HG03103 (cell line): ENCODE measurements around the gene WNK1.
"Not testable (repeated sequence)": the region's sequence is repeated elsewhere in the genome, so short reads cannot be mapped to it uniquely, and the experiment has no call there.

ENCODE experiments used
- ATAC-seq: cut with Tn5 transposase; IDR thresholded peaks from one replicate; pipeline ENCODE4 v1.9.1; 2021; ENCODE audit warnings: low read depth; ENCODE audit not compliant: unreplicated experiment

WNK1 gene

DNA sequence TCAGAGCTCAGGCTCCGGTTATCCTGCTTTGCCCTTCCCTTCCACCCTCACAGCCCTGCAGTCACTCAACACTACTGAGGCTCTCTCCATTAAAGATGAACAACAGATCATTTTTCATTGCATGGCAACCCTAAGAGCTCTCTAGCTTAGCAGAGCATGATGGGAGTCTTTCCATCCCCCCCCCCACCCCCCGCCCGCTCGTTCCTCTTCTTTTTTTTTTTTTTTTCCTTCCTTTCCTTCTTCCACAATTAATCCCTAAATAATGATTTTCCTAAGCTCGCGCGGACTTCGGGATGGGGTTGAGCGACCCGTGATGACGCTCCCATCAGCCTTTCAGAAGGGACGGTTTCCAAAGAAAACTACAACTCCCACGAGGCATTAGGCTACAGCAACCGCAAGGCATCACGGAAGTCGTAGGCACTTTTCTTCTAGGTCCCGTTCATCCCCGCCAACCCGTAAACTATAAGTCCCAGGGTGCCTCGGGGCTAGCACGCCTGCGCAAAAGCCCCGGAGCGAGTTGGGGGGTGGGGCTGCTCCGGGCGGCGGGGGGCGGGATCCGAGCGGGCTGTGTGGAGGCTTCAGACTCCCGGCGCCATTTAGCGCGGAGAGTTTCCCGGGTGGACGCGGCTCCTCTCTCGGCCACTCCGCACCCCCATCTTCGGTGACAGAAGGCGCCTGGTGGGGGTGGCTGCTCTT, at the start of gene WNK1:
Gene WNK1 (plus strand): TSS at position 581 of the 696 bp plus-strand sequence. CDS start 987 bp downstream, outside the sequence.
- peak; percentile 45 for ATAC-seq

DNA sequence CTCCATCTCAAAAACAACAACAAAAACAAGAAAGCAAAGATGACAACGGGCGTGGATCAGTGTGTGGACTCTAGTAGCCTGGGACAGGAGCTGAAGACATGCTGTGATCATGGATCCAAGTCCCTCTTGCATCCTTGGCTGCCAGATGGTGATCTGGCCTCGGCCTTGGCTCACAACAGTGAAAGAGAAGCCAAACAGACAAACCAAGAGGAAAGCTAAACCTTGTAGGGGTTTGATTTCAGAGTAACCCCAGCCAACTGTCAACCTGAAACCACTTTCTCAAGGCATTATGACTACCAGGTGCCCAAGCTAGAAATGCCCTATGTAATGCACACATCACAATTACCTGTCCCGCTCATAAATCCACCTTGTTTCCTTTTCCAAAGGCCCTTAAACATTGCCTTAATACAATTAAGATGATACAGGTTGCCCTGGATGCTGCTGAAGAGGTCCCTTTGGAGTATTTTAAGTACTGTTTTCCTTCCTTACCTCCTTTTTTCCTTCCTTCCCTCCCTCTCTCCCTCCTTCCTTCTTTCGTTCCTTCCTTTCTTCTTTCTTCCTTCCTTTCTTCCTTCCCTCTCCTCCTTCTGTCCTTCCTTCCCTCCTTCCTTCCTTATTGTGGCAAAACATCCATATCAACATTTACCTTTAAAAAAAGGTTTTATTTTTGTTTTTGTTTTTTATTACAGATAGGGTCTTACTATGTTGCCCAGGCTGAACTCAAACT, 47.7 kb upstream of the WNK1 start:
- ATAC-seq: no peak

DNA sequence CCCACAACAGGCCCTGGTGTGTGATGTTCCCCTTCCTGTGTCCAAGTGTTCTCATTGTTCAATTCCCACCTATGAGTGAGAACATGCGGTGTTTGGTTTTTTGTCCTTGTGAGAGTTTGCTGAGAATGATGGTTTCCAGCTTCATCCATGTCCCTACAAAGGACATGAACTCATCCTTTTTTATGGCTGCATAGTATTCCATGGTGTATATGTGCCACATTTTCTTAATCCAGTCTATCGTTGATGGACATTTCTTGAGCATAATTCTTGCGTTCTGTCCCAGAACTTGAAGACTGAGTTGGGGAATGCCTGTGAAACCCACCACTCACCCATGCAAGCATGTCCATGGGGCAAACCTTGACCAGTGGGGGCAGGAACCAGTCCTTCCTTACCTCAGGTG, 44.3 kb upstream of the WNK1 start:
- ATAC-seq: not testable (repeated sequence)

DNA sequence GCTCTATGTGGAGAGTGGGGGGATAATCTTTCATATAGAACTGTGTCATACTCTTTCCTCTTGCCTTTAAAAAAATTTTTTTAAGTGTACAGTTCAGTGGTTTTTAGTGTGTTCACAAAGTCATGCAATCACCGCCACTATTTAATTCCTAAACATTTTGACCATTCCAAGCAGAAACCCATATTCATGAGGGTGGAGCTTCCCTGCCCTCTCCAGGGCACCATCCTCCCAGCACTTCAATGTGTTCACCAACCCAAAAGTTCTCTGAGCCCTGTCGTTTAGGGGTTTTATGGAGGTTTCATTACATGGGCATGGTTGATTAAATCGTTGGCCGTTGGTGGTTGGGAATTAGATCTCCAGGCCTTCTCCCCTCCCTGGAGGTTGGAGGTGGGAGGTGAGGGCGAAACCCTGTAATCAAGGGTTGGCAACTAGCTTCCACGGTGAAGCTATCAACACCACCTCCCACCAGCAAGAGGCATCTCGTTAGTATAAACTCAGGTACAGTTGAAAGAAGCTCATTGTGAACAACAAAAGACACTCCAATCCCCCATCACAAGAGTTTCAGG, 42.8 kb upstream of the WNK1 start:
- ATAC-seq: no peak

GRCh38 chr12:712172-712863, 40.1 kb upstream of the WNK1 start:
- no peak for ATAC-seq

DNA sequence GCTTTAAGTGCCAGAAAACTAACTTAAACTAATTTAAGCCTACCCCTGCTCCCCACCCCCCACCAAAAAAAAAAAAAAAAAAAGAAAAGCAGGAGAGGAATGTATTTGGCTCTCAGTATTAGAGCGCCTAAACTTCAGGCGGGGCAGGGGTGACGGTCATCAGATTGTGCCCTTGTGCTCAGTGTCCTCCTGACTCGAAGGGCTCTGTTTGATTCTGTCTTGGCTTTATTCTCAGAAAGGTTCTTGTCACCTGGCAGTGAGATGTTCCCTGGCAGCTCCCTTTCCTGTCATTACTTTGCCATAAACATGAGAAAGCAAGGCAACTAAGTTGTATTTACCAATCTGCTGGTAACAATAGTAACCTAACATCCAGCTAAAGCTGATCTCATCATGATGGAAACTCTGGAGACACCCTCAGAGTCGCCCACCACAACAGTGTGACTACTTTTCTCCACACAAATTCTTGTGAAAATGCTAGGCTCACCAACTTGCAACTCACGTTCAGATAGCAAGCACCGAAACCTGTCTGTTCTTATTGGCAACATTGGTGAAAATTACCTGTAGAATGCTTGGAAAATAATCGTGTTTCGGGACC, 39.0 kb upstream of the WNK1 start:
- ATAC-seq: no peak

DNA sequence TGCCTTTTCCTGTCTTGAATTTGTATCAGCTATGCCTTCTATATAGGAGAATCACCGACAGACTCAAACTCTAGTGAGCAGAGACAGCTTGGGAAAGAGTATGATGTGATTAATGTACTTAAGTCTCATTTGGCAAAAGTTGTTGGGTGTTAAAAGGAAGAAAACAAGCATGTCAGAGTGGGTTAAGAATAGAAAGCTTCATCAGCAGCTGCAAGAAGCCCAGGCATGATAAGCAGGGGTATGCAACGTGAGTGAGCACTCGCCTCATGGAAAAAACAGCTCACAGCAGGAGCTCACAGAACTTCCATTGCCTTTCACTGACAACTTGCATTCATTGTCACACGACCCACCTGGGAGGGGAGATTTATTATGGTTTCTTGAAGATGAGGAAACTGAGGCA, 35.9 kb upstream of the WNK1 start:
- no peak for ATAC-seq

- no peak for ATAC-seq
These were observed 33.6 kb upstream of the WNK1 start for GRCh38 chr12:718756-719102.

DNA sequence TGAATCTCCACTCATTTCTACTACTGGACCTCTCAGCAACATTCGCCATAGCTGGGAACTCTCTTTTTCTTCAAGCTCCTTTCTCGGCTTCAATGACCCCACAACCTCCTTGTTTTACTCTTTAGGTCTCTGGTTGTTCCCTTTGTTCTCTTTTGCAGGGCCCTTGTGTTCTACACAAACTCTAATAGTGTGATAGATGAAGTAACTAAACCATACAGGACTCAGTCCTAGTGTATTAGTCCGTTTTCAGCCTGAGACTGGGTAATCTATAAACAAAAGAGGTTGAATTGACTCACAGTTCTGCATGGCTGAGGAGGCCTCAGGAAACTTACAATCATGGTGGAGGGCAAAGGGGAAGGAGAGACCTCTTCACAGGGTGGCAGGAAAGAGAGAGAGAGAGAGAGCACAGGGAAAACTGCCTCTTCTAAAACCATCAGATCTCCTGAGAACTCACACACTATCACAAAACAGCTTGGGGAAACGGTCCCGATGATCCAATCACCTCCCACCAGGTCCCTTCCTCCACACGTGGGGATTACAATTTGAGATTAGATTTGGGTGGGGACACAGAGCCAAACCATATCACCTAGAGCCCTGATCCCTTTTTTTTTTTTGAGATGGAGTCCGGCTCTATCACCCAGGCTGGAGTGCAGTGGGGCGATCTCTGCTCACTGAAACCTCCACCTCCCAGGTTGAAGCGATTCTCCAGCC, 32.0 kb upstream of the WNK1 start:
- no peak for ATAC-seq

GRCh38 chr12:724194-724855, 28.1 kb upstream of the WNK1 start:
- no peak for ATAC-seq

DNA sequence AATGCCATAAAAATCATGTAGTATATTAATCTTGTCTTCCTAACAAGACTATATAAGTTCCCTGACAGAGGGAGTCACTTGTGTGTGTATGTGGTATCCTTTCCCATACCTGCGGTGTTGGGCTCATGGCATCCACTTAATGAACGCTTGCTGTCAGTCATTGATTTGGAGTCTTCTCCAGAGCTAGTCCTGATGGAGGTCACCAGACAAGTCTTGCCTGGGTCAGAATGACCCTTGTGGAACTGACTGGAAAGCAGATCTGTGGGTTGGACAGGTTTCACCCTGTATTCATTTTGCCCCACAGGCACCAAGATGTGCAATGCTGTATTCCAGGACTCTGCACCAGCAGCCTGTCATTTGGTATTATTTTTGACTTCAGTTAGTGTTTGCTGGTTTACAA, 27.3 kb upstream of the WNK1 start:
- no peak for ATAC-seq

DNA sequence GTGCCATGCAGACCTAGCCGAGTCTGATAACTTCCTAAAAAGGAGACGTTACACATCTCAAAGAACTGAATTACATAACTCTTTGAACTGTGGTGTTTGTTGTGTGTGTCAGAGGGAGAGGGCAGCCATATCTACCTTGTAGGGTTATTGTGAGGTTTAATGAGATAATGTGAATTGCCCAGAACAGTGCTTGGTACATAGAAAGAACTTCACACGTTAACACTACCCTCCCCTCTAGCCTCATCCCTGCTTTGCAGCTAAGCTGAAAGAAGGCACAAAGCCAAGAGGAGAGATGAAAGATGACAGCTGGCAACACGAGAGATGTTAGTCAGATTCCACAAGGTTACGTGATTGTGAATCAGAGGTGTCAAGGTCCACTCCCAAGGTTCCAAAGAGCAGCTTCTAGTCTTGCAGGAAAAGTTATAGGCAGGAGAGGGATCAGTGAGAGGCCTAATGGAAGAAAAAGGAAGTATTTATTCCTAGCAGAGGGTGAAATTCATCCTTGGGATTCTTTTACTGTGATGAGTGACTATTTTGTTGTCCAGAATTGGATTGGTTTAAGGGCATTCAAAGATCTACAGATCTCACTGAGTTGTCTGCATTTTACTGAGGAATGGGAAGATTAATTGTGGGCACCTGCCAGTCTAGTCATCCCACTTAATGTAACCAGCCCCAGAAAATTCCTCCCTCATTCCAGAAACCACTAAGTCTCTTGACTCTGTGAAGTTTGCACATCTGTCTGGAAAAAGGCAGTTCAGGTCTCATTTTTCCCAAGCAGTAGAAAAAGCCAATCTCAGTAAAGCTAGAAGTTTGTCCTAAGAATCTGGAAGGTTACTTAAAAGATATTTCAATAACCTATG, 25.9 kb upstream of the WNK1 start:
- no peak for ATAC-seq

- no peak for ATAC-seq
These were observed 25.1 kb upstream of the WNK1 start for GRCh38 chr12:727321-727720.

GRCh38 chr12:728781-729180, 23.6 kb upstream of the WNK1 start:
- no peak for ATAC-seq

DNA sequence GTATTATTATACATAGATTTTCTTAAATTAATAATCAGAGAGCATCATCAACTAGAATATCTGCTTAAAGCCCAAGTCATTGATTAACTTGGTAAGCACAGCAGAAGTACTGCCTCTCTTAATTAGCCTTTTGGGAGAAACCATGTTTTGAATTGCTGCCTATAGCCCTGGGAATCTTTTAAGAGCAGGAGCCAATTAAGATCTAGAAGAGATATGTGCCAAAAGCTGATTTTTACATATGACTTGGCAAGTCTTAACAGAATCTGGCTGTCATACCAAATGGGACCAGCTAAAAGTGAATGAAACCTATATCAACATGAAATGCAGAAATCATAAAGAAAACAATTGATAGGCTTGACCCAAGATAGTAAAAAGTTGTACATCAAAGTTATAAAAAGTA, 23.2 kb upstream of the WNK1 start:
- no peak for ATAC-seq

DNA sequence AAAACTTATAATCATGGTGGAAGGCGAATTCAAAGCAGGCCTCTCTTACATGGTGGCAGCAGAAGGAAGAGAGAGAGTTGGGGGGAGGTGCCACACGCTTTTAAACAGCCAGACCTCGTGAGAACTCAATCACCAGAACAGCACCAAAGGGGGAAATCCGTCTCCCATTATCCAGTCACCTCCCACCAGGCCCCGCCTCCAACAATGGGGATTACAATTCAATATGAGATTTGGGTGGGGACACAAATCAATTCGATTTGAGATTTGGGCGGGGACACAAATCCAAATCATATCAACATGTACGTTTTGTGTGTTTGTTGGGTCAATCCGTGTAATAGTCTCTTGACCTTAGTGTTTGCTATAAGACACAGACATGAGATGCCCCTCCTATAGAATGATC, 21.8 kb upstream of the WNK1 start:
- ATAC-seq: no peak

GRCh38 chr12:737122-737739, 15.1 kb upstream of the WNK1 start:
- ATAC-seq: no peak

- ATAC-seq: no peak
These were observed 13.7 kb upstream of the WNK1 start for GRCh38 chr12:738712-739111.

DNA sequence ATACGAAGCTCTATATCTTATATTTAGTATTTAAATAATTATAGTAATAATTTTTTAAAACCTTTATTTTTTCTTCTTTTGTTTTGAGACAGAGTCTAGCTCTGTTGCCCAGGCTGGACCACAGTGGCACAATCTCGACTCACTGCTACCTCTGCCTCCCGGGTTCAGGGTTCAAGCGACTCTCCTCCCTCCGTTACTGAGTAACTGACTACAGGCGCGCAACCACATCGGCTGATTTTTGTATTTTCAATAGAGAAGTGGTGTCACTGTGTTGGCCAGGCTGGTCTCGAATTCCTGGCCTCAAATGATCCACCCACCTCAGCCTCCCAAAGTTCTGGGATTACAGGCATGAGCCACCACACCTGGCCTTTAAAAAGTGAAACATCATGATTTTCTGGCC, 13.0 kb upstream of the WNK1 start:
- no peak for ATAC-seq
